Measurements from ENCODE around the gene ZNF624. TPM values are rescaled to one million over a fixed set of nuclear protein-coding genes. Genes with fewer than 3 reads are reported as not detected.

The ZNF624 gene
- total RNA-seq, 1 donor = 6.2 TPM

DNA sequence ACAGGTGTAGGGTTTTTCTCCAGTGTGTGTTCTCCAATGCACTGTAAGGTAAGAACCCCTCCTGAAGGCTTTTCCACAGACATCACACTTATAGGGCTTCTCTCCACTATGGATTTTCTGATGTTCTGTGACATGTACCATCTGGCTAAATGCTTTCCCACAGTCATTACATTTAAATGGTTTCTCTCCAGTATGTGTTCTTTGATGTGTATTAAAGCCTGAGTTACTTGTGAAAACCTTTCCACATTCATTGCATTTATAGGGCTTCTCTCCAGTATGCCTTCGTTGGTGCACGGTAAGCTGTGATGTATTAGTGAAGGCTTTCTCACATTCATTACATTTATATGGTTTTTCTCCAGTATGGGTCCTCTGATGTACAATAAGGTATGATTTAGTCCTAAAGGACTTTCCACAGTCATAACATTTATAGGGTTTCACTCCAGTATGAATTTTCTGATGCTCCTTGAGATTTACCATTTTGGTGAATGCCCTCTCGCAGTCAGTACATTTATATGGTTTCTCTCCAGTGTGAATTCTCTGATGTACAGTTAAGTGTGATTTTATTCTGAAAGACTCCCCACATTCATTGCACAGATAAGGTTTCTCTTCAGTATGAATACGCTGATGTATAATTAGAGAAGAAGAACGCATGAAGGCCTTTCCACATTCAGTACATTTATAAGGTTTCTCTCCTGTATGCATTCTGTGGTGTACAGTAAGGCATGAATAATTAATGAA, 30.9 kb downstream of the ZNF624 start:
- TF ChIP-seq, protein P1, sequence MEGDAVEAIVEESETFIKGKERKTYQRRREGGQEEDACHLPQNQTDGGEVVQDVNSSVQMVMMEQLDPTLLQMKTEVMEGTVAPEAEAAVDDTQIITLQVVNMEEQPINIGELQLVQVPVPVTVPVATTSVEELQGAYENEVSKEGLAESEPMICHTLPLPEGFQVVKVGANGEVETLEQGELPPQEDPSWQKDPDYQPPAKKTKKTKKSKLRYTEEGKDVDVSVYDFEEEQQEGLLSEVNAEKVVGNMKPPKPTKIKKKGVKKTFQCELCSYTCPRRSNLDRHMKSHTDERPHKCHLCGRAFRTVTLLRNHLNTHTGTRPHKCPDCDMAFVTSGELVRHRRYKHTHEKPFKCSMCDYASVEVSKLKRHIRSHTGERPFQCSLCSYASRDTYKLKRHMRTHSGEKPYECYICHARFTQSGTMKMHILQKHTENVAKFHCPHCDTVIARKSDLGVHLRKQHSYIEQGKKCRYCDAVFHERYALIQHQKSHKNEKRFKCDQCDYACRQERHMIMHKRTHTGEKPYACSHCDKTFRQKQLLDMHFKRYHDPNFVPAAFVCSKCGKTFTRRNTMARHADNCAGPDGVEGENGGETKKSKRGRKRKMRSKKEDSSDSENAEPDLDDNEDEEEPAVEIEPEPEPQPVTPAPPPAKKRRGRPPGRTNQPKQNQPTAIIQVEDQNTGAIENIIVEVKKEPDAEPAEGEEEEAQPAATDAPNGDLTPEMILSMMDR (IDR thresholded peaks at IDR 0.05; ENCODE audit: insufficient read depth, low read length) = no peak
- no peak for DNase-seq (ENCODE audit: low read depth)
- H3K4me3 ChIP-seq (ENCODE audit: low read depth, low read length) = no peak overlapping the region

DNA sequence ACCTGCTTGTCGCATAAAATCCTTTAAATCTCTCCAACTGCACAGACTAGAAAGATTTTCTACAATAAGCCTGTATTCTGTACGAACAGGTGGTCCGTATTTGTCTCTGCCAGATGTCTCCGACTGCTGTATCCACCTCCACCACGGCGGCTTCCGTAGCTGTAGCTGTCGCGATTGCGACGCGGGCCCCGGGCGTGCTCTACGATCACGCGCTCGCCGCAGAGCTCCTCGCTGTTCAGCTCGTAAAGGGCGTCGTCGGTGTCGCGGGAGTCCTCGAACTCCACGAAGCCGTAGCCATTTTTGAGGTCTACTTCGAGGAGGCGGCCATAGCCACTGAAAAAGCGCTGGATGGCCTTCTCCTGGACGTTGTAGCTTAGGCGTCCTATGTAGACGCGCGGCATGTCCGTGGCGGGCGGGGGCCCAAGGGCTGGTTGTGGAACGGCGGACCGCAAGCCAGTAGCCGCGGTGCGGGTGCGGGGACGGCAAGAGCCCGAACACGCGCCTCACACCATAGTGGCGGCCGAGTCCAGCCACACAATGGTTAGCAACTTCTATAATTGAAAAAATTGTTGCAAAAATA, 36.1 kb downstream of the ZNF624 start:
- no peak overlapping the region for H3K4me3 ChIP-seq (ENCODE audit: low read depth, low read length)
- TF ChIP-seq, protein P1 (IDR thresholded peaks at IDR 0.05; ENCODE audit: insufficient read depth, low read length) = no peak
- DNase-seq (ENCODE audit: low read depth) = no peak

DNA sequence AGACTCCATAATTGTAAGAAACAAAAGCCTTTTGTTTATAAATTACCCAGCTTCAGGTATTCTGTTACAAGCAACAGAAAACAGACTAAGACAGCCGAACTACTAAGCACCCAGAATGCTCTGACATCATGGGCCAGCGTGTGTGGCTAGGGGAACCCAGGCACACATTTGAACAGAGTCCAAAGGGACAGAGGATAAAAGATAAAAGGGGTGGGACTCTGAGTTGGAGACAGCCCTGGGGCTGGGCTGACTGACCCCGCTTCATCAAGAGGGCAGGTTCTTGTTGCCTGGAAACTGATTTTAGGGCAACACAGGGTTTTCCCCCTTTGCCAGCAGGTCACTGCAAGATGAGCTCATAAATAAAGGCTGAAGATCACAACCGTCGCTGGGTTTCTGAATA, 54.1 kb downstream of the ZNF624 start:
- no peak overlapping the region for H3K4me3 ChIP-seq (ENCODE audit: low read depth, low read length)
- no peak for DNase-seq (ENCODE audit: low read depth)
- TF ChIP-seq, protein P1 (IDR thresholded peaks at IDR 0.05; ENCODE audit: insufficient read depth, low read length) = no peak

DNA sequence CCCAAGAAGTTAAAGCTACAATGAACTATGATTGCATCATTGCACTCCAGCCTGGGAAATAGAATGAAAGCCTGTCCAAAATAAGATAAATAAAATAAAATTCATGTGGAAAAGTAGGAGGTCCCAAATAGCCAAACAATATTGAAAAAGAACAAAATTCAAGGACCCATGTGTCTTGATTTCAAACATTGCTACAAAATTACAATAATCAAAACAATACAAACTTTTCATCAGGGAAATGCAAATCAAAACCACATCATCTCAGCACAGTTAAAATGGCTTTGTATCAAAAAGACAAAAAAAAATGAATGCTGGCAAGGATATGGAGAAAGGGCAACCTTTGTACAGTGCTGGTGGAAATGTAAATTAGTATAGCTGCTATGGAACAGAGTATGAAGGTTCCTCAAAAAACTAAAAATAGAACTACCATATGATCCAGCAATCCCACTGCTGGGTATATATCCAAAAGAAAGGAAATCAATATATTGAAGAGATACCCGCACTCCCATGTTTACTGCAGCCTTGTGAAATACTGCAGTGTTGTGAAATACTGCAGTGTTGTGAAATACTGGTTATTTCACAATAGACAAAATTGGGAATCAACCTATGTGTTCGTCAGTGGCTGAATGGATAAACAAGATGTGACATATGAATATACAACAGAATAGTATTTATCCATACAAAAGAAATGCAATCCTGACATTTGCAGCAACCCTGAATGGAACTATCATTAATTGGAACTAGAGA, 60.1 kb downstream of the ZNF624 start:
- peak; percentile 42 for DNase-seq (ENCODE audit: low read depth)
- H3K4me3 ChIP-seq (ENCODE audit: low read depth, low read length) = no peak overlapping the region
- TF ChIP-seq, protein P1 (IDR thresholded peaks at IDR 0.05; ENCODE audit: insufficient read depth, low read length) = no peak

DNA sequence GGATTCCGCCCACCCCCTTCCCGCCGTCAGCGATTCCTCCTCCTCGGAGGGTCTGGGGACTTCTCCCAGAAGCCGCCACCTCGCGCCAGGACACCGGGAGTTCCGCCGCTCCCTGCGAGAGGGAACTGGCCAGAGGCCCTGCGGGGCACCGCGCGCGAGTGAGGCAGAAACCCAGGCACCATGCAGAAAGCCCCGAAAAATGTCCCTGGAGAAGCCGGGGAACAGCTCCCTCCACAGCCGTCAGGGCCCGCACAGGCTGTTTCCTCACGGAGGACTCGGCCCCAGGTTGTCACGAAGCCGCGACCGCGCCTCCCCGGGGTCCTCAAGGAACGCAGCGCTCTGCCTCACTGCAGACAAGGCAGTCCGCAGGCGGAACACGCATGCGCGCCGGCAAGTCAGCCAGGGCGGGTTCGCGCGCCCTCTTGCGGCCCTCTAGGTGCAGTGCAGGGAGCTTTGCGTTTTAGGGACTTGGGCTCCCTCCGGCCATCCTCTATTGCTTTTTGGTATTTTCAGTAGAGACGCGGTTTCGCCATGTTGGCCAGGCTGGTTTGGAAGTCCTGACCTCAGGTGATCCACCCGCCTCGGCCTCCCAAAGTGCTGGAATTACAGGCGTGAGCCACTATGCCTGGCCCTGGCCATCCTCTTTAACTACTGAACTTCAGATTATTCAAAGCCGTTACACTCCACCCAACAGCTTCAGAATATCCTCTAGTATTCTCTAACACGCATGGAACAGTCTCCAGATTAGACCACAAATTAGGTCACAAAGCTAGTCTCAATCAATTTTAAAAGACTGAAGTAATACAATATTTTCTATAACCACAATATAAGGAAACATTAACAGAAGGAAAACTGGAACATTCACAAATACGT, 64.3 kb downstream of the ZNF624 start:
- TF ChIP-seq, protein P1 (IDR thresholded peaks at IDR 0.05; ENCODE audit: insufficient read depth, low read length) = peak; percentile 99
- peak; percentile 84 for DNase-seq (ENCODE audit: low read depth)
- H3K4me3 ChIP-seq (ENCODE audit: low read depth, low read length) = peak overlapping the region; percentile 77

DNA sequence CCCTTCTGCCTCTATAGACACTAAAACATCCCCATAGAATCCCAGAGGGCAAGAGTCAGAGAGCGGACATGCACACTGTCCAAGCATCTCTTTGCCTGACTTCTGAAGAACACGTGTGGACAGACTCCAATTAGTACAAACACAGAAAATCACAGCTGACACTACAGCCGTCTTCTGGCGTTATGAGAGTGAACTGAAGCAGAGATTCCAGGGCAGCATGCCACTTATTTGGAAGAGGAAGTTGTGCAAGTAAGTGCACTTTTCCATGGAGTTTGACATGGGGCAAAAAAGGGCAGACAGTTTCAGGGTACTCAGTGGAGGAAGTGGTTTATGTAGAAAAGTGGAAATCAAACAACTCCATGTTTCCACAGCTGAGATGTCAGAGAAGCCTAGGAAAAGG, 67.9 kb downstream of the ZNF624 start:
- DNase-seq (ENCODE audit: low read depth) = peak; percentile 12
- no peak overlapping the region for H3K4me3 ChIP-seq (ENCODE audit: low read depth, low read length)
- TF ChIP-seq, protein P1 (IDR thresholded peaks at IDR 0.05; ENCODE audit: insufficient read depth, low read length) = no peak

Data from fibroblast of the aortic adventitia (primary cell).